ENCODE measurements around the gene RASGRP4.
"Not testable (repeated sequence)": the region's sequence is repeated elsewhere in the genome, so short reads cannot be mapped to it uniquely, and the experiment has no call there.

GRCh38 chr19:38411898-38412297, 14.1 kb downstream of the RASGRP4 start:
- TF ChIP-seq, protein P1, sequence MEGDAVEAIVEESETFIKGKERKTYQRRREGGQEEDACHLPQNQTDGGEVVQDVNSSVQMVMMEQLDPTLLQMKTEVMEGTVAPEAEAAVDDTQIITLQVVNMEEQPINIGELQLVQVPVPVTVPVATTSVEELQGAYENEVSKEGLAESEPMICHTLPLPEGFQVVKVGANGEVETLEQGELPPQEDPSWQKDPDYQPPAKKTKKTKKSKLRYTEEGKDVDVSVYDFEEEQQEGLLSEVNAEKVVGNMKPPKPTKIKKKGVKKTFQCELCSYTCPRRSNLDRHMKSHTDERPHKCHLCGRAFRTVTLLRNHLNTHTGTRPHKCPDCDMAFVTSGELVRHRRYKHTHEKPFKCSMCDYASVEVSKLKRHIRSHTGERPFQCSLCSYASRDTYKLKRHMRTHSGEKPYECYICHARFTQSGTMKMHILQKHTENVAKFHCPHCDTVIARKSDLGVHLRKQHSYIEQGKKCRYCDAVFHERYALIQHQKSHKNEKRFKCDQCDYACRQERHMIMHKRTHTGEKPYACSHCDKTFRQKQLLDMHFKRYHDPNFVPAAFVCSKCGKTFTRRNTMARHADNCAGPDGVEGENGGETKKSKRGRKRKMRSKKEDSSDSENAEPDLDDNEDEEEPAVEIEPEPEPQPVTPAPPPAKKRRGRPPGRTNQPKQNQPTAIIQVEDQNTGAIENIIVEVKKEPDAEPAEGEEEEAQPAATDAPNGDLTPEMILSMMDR (tag by site-specific recombination; IDR thresholded peaks at IDR 0.05), result not testable (repeated sequence)
- TF ChIP-seq ZNF76 (tag by site-specific recombination; IDR thresholded peaks at IDR 0.05; ENCODE audit: borderline replicate concordance, low read depth); ZNF274 (IDR thresholded peaks at IDR 0.05; ENCODE audit: low read length); ZNF274 (tag by site-specific recombination; IDR thresholded peaks at IDR 0.05; ENCODE audit: borderline replicate concordance); MYNN (tag by site-specific recombination; IDR thresholded peaks at IDR 0.05; ENCODE audit: borderline replicate concordance); REPIN1 (tag by site-specific recombination; IDR thresholded peaks at IDR 0.05; ENCODE audit: low read depth); ATF2 (tag by site-specific recombination; IDR thresholded peaks at IDR 0.05; ENCODE audit: low read depth); REST (tag by site-specific recombination; IDR thresholded peaks at IDR 0.05); SP7 (tag by site-specific recombination; IDR thresholded peaks at IDR 0.05); KLF8 (tag by site-specific recombination; IDR thresholded peaks at IDR 0.05); KLF7 (tag by site-specific recombination; IDR thresholded peaks at IDR 0.05; ENCODE audit: borderline replicate concordance); ZNF561 (tag by site-specific recombination; IDR thresholded peaks at IDR 0.05; ENCODE audit: borderline replicate concordance): not testable (repeated sequence)
- TF ChIP-seq, protein P2, sequence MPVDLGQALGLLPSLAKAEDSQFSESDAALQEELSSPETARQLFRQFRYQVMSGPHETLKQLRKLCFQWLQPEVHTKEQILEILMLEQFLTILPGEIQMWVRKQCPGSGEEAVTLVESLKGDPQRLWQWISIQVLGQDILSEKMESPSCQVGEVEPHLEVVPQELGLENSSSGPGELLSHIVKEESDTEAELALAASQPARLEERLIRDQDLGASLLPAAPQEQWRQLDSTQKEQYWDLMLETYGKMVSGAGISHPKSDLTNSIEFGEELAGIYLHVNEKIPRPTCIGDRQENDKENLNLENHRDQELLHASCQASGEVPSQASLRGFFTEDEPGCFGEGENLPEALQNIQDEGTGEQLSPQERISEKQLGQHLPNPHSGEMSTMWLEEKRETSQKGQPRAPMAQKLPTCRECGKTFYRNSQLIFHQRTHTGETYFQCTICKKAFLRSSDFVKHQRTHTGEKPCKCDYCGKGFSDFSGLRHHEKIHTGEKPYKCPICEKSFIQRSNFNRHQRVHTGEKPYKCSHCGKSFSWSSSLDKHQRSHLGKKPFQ (tag by site-specific recombination; IDR thresholded peaks at IDR 0.05), result not testable (repeated sequence)
